ENCODE results near the gene SPAG16. TPM values are rescaled to one million over a fixed set of nuclear protein-coding genes. Genes with fewer than 3 reads are reported as not detected.

Gene SPAG16
- total RNA-seq, 1 experiment from 2014 or later = 21.5 TPM

DNA sequence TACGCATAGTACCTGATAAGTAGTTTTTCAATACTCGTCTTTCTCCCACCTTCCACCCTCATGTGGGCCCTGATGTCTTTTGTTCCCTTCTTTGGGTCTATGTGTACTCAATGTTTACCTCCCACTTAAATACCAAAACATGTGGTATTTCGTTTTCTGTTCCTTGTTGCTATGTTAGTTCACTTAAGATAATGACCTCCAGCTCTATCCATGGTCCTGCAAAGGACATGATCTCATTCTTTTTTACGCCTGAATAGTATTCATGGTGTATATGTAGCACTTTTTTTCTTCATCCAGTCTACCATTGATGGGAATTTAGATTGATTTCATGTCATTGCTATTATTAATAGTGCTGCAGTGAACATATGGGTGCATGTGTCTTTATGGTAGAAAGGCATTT lies 816.2 kb downstream of the SPAG16 start:
- no peaks in the 10 kb centered on the region for H3K36me3 Mint-ChIP-seq (ENCODE audit: insufficient read depth, unreplicated experiment)
- CTCF ChIA-PET = no interaction called here
- DNase-seq = no peak
- Histone ChIP-seq H3K4me1 (no peaks in the 10 kb centered on the region), H3K27me3 (replicated peaks; ENCODE audit: control insufficient read depth, insufficient read depth, low read length) (no peaks in the 10 kb centered on the region), H3K36me3 (ENCODE audit: control insufficient read depth, insufficient read depth, low read length) (no peaks in the 10 kb centered on the region), H3K9me3 (no peaks in the 10 kb centered on the region), H3K4me3 (ENCODE audit: low read depth, low read length) (no peak overlapping the region)
- no peaks in the 10 kb centered on the region for H3K9me3 Mint-ChIP-seq (ENCODE audit: unreplicated experiment)
- H3K27me3 Mint-ChIP-seq (ENCODE audit: insufficient read depth, unreplicated experiment) = no peaks in the 10 kb centered on the region
- POLR2A ChIA-PET = no interaction called here
- intact Hi-C loops (cut with micrococcal nuclease; ENCODE audit: unreplicated experiment) = no loop called here
- no peak overlapping the region for H3K27ac Mint-ChIP-seq (ENCODE audit: unreplicated experiment)
- no peaks in the 10 kb centered on the region for H3K4me1 Mint-ChIP-seq (ENCODE audit: low read depth, unreplicated experiment)
- H3K4me3 Mint-ChIP-seq (ENCODE audit: unreplicated experiment) = no peak overlapping the region
- no TSS peak for BruUV-seq (replicated peaks)
- TF ChIP-seq, protein P1, sequence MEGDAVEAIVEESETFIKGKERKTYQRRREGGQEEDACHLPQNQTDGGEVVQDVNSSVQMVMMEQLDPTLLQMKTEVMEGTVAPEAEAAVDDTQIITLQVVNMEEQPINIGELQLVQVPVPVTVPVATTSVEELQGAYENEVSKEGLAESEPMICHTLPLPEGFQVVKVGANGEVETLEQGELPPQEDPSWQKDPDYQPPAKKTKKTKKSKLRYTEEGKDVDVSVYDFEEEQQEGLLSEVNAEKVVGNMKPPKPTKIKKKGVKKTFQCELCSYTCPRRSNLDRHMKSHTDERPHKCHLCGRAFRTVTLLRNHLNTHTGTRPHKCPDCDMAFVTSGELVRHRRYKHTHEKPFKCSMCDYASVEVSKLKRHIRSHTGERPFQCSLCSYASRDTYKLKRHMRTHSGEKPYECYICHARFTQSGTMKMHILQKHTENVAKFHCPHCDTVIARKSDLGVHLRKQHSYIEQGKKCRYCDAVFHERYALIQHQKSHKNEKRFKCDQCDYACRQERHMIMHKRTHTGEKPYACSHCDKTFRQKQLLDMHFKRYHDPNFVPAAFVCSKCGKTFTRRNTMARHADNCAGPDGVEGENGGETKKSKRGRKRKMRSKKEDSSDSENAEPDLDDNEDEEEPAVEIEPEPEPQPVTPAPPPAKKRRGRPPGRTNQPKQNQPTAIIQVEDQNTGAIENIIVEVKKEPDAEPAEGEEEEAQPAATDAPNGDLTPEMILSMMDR (IDR thresholded peaks at IDR 0.05; ENCODE audit: insufficient read depth in 1 of 2, low read depth in 1 of 2, low read length in 1 of 2, severe bottlenecking in 1 of 2, unreplicated experiment in 1 of 2) = no peak

DNA sequence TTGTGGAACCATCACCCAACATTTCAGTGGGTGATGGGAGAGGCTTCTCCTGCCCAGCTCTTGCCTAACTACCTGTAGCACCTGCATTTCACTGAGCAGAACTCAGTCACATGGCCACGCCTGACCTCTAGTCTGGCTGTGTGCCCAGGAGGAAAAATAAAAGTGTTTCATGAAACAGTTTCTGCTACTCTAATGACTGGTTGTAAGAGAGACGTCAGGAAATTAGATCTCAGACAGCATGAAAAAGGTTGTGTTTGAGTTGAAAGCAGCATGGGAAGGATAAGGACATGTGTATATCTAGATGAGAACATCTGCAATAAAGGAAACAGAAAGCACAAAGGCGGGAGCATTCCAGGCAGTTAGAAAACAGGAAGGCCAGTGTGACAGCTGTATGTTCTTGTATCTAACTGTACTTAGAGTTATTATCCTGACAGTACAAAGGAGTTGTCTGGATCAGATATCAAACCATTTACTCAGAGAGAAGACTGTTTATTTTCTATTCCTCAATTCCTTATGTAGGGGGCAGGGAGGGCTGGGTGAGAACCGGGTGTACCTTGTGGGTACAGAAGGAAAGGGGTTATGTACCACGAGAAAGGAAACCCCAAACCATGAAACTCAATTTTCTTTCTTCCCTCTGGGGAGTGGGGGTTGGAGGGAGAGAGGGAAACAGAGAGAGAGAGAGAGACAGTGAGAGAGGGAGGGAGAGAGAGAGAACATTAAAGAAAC lies 819.2 kb downstream of the SPAG16 start:
- Mint-ChIP-seq H3K27me3 (ENCODE audit: insufficient read depth, unreplicated experiment) (no peaks in the 10 kb centered on the region), H3K27ac (ENCODE audit: unreplicated experiment) (no peak overlapping the region), H3K4me1 (ENCODE audit: low read depth, unreplicated experiment) (no peaks in the 10 kb centered on the region), H3K9me3 (ENCODE audit: unreplicated experiment) (no peaks in the 10 kb centered on the region), H3K4me3 (ENCODE audit: unreplicated experiment) (no peak overlapping the region), H3K36me3 (ENCODE audit: insufficient read depth, unreplicated experiment) (no peaks in the 10 kb centered on the region)
- no peak for DNase-seq
- TF ChIP-seq, protein P1 (IDR thresholded peaks at IDR 0.05; ENCODE audit: insufficient read depth in 1 of 2, low read depth in 1 of 2, low read length in 1 of 2, severe bottlenecking in 1 of 2, unreplicated experiment in 1 of 2) = no peak
- ChIA-PET CTCF (interaction anchor here (1.0 kb wide), 1 partner anchor 8 kb away, joined by 3 read pairs; no protein-coding TSS in a partner anchor), POLR2A (no interaction called here)
- Histone ChIP-seq H3K4me3 (ENCODE audit: low read depth, low read length) (no peak overlapping the region), H3K4me1 (no peaks in the 10 kb centered on the region), H3K36me3 (ENCODE audit: control insufficient read depth, insufficient read depth, low read length) (no peaks in the 10 kb centered on the region), H3K27me3 (replicated peaks; ENCODE audit: control insufficient read depth, insufficient read depth, low read length) (no peaks in the 10 kb centered on the region), H3K9me3 (no peaks in the 10 kb centered on the region; the same call in 1 of the 2 replicates)
- BruUV-seq (replicated peaks) = no TSS peak
- intact Hi-C loops (cut with micrococcal nuclease; ENCODE audit: unreplicated experiment) = no loop called here

DNA sequence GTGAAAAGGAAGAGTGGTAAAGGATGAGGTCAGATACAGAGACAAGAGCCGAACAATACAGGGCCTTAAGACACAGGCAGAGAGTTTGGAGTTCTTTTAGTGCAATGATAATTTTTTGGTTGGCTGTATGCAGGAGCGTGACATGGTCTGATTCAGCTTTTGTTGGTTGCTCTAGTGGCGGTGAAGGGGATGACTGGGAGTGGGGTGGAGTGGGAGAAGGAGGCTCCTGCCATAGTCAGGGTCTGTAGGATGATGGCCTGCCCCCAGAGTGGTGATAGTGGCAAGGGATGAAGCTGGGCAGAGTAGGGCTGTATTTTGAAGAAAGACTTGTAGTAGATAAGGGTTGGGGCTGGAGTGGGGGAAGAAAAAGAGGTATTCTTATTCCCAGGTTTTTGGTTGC lies 820.0 kb downstream of the SPAG16 start:
- intact Hi-C loops (cut with micrococcal nuclease; ENCODE audit: unreplicated experiment) = no loop called here
- Histone ChIP-seq H3K4me1 (no peaks in the 10 kb centered on the region), H3K4me3 (ENCODE audit: low read depth, low read length) (no peak overlapping the region), H3K36me3 (ENCODE audit: control insufficient read depth, insufficient read depth, low read length) (no peaks in the 10 kb centered on the region), H3K27me3 (replicated peaks; ENCODE audit: control insufficient read depth, insufficient read depth, low read length) (no peaks in the 10 kb centered on the region), H3K9me3 (no peaks in the 10 kb centered on the region; the same call in 1 of the 2 replicates)
- Mint-ChIP-seq H3K4me1 (ENCODE audit: low read depth, unreplicated experiment) (no peaks in the 10 kb centered on the region), H3K4me3 (ENCODE audit: unreplicated experiment) (no peak overlapping the region), H3K27me3 (ENCODE audit: insufficient read depth, unreplicated experiment) (no peaks in the 10 kb centered on the region), H3K27ac (ENCODE audit: unreplicated experiment) (no peak overlapping the region), H3K36me3 (ENCODE audit: insufficient read depth, unreplicated experiment) (no peaks in the 10 kb centered on the region), H3K9me3 (ENCODE audit: unreplicated experiment) (no peaks in the 10 kb centered on the region)
- ChIA-PET CTCF (interaction anchor here (1.0 kb wide), 1 partner anchor 9 kb away, joined by 3 read pairs; no protein-coding TSS in a partner anchor), POLR2A (no interaction called here)
- BruUV-seq (replicated peaks) = no TSS peak
- TF ChIP-seq, protein P1 (IDR thresholded peaks at IDR 0.05; ENCODE audit: insufficient read depth in 1 of 2, low read depth in 1 of 2, low read length in 1 of 2, severe bottlenecking in 1 of 2, unreplicated experiment in 1 of 2) = no peak
- DNase-seq = no peak
